Measurements from ENCODE around the gene PBRM1.

Gene PBRM1

GRCh38 chr3:52522651-52523251, 163.0 kb downstream of the PBRM1 start:
- DNase-seq = no peak

GRCh38 chr3:52521881-52522650, 163.6 kb downstream of the PBRM1 start:
- DNase-seq = no peak

GRCh38 chr3:52521488-52521824, 164.3 kb downstream of the PBRM1 start:
- no peak for DNase-seq

- DNase-seq = no peak
Observed at GRCh38 chr3:52520716-52521487, 164.8 kb downstream of the PBRM1 start.

GRCh38 chr3:52520141-52520667, 165.5 kb downstream of the PBRM1 start:
- DNase-seq = no peak

GRCh38 chr3:52519445-52520140, 166.1 kb downstream of the PBRM1 start:
- no peak for DNase-seq

GRCh38 chr3:52518723-52519444, 166.8 kb downstream of the PBRM1 start:
- DNase-seq = no peak

GRCh38 chr3:52517796-52518722, 167.7 kb downstream of the PBRM1 start:
- no peak for DNase-seq

GRCh38 chr3:52516509-52517195, 169.1 kb downstream of the PBRM1 start:
- no peak for DNase-seq

- no peak for DNase-seq
Observed at GRCh38 chr3:52515192-52515591, 170.5 kb downstream of the PBRM1 start.

- DNase-seq = no peak
Observed at GRCh38 chr3:52514576-52514975, 171.1 kb downstream of the PBRM1 start.

GRCh38 chr3:52513281-52513680, 172.4 kb downstream of the PBRM1 start:
- DNase-seq = no peak

- no peak for DNase-seq
Observed at GRCh38 chr3:52512727-52513126, 173.0 kb downstream of the PBRM1 start.

GRCh38 chr3:52512105-52512504, 173.6 kb downstream of the PBRM1 start:
- DNase-seq = no peak

- DNase-seq = no peak
Observed at GRCh38 chr3:52511509-52511908, 174.2 kb downstream of the PBRM1 start.

GRCh38 chr3:52509753-52510328, 175.9 kb downstream of the PBRM1 start:
- no peak for DNase-seq

GRCh38 chr3:52507359-52507758, 178.4 kb downstream of the PBRM1 start:
- DNase-seq = no peak

- no peak for DNase-seq
Observed at GRCh38 chr3:52506266-52506966, 179.3 kb downstream of the PBRM1 start.

GRCh38 chr3:52504977-52505376, 180.7 kb downstream of the PBRM1 start:
- no peak for DNase-seq
